GM13976 (cell line): ENCODE results near the gene LMCD1.

Experiments
- DNase-seq: peaks from one replicate; pipeline ENCODE4 v3.0.0; 2012; ENCODE audit warnings: low spot score
- CTCF ChIP-seq: IDR thresholded peaks from 2 replicates; pipeline ENCODE4 v1.5.1; 2012; ENCODE audit warnings: borderline replicate concordance, mild to moderate bottlenecking; ENCODE audit not compliant: insufficient read depth; ENCODE audit errors: extremely low read depth, missing control alignments, control extremely low read depth
- in situ Hi-C: fragments of 300-500 bp; cut with MboI; formaldehyde crosslinking; loops from one replicate; pipeline ENCODE4 v1.12.0; 2022; ENCODE audit warnings: low sequenced_read_pairs, mixed read lengths, inconsistent platforms; ENCODE audit not compliant: unreplicated experiment

LMCD1 gene

DNA sequence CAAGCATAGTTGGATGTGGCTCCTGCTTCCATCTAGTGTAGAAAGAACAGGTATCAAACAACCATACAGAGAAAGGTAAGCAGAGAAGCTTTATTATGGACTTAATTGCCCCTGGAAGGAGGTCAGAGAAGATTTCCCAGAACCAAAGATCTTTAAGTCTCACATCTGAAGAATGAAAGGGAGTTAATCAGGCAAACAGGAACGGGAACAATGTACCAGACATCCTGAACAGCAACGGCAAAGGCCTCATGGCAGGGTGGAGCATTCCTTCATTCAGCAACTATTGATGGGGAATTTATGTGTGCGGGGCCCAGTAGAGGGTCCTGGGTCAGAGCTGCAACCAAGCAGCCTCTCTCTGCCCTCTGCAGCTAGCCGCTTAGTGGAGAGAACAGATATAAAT lies 61.5 kb downstream of the LMCD1 start:
- in situ Hi-C loops: no loop called here
- no peak for TF ChIP-seq CTCF

GRCh38 chr3:8563597-8563996 lies 62.0 kb downstream of the LMCD1 start:
- TF ChIP-seq CTCF: no peak
- in situ Hi-C loops: no loop called here
- no peak for DNase-seq

More for the DNA sequence above, 61.5 kb downstream of the LMCD1 start:
- no peak for DNase-seq

GRCh38 chr3:8565376-8565775 lies 63.8 kb downstream of the LMCD1 start:
- in situ Hi-C loops: no loop called here
- TF ChIP-seq CTCF: no peak
- no peak for DNase-seq

- no peak for DNase-seq
- no peak for TF ChIP-seq CTCF
- in situ Hi-C loops: no loop called here
These were observed 66.4 kb downstream of the LMCD1 start for GRCh38 chr3:8567784-8568575.

DNA sequence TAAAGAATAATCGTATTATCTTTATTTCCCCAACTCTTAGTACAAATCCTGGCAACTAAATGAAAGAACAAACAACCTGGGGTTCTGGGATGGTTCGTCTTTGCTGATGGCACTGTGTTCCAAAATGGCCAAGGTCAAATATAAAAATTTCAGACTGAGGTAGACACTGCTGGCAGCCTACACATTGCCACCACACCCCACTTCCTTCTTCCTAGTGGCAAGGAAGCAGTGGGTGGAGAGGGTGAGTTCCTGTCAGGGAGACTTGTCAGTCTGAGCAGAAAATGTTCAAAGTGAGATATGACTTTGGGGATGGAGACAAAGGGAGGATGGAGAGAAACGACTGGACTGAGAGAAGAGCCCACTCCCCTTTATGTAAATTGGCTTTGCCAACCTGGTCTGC lies 69.6 kb downstream of the LMCD1 start:
- in situ Hi-C loops: no loop called here

GRCh38 chr3:8573342-8573926 lies 71.8 kb downstream of the LMCD1 start:
- DNase-seq: no peak
- TF ChIP-seq CTCF: no peak
- in situ Hi-C loops: no loop called here

More for the DNA sequence above, 69.6 kb downstream of the LMCD1 start:
- TF ChIP-seq CTCF: no peak
- no peak for DNase-seq
